Kidney (tissue), 14 donors: ENCODE data around the gene SLC38A9. TPM values are rescaled to one million over a fixed set of nuclear protein-coding genes. Genes with fewer than 3 reads are reported as not detected.
"Not testable (repeated sequence)": the region's sequence is repeated elsewhere in the genome, so short reads cannot be mapped to it uniquely, and the experiment has no call there.

Experiments
- DNase-seq, 5 donors: peaks; one replicate each; pipeline ENCODE4 v3.0.0-alpha.2; 2013 to 2020
- FAIRE-seq: peaks from 2 replicates; lab custom pipeline; 2012; peaks lifted over from hg19 to GRCh38; lab: Jason Lieb, UNC
- H3K27ac ChIP-seq, 2 donors: one replicate each; pipeline ENCODE4 v1.7.0; 2013; ENCODE audit warnings: low read depth in 2 of 2, low read length in 2 of 2, inconsistent platforms in 1 of 2
- H3K27me3 ChIP-seq: one replicate; pipeline ENCODE4 v1.7.1; 2013; ENCODE audit warnings: low read length, inconsistent platforms; ENCODE audit not compliant: control insufficient read depth, insufficient read depth
- H3K36me3 ChIP-seq, 3 donors: one replicate each; pipeline versions ENCODE4 v1.7.0 to v1.7.1; 2013; ENCODE audit warnings: low read length in 3 of 3, control low read depth in 1 of 3, inconsistent platforms in 1 of 3; ENCODE audit not compliant: insufficient read depth in 3 of 3, control insufficient read depth in 2 of 3
- H3K4me1 ChIP-seq, 3 donors: one replicate each; pipeline versions ENCODE4 v1.7.0 to v1.7.1; 2013; ENCODE audit warnings: low read length in 3 of 3, inconsistent platforms in 1 of 3, low read depth in 1 of 3; ENCODE audit not compliant: control insufficient read depth in 2 of 3, insufficient read depth in 2 of 3
- H3K4me3 ChIP-seq, 3 donors: one replicate each; pipeline versions ENCODE4 v1.7.0 to v1.8.1; 2013; ENCODE audit warnings: low read length in 3 of 3, control low read depth in 1 of 3, inconsistent platforms in 1 of 3
- H3K9ac ChIP-seq, 3 donors: one replicate each; pipeline versions ENCODE4 v1.7.0 to v1.7.1; 2013; ENCODE audit warnings: low read length in 3 of 3, control low read depth in 1 of 3, inconsistent platforms in 1 of 3
- H3K9me3 ChIP-seq, 3 donors: one replicate each; pipeline versions ENCODE4 v1.7.0 to v1.7.1; 2013; ENCODE audit warnings: low read length in 3 of 3, control low read depth in 1 of 3, inconsistent platforms in 1 of 3; ENCODE audit not compliant: control insufficient read depth in 2 of 3, insufficient read depth in 1 of 3
- CTCF ChIP-seq: IDR thresholded peaks from 3 replicates; pipeline ENCODE4 v1.5.1; 2012; ENCODE audit warnings: mild to moderate bottlenecking, moderate library complexity, borderline replicate concordance; ENCODE audit not compliant: insufficient read depth; ENCODE audit errors: extremely low read depth
- intact Hi-C: fragments of 100-400 bp; cut with DNase I; formaldehyde crosslinking; loops from one replicate; pipeline ENCODE4 v1.11.1; 2022
- polyA plus RNA-seq: library from polyadenylated mRNA; stranded (reverse); fragments of 350-450 nt; fragmentation: Illumina TruSeq; extraction: RNeasy Lipid Tissue Mini Kit (QIAGEN cat#74804); gene quantifications from one replicate; pipeline ENCODE4 v1.2.3, GENCODE V29; 2014; ENCODE audit warnings: low read depth, low replicate concordance; ENCODE audit not compliant: insufficient read depth
- total RNA-seq: library from RNA; stranded (reverse); fragmentation: NEBNext Ultra II Directional; extraction: Animal tissue kit (Norgen Biotek cat#: 25700); gene quantifications from one replicate; pipeline ENCODE4 v1.2.1, GENCODE V29; 2021
- donor health status: control.
- donor health status: control.
- donor health status: control.
- donor health status: control.
- donor health status: control.
- donor health status: DM: yes; HTN: yes; CAD: no.
- donor health status: Normal renal cell carcinoma (clear cell type).

The SLC38A9 gene
- total and polyA plus RNA-seq, 2 donors from 2014 or later = 5.8 to 24.8 TPM

DNA sequence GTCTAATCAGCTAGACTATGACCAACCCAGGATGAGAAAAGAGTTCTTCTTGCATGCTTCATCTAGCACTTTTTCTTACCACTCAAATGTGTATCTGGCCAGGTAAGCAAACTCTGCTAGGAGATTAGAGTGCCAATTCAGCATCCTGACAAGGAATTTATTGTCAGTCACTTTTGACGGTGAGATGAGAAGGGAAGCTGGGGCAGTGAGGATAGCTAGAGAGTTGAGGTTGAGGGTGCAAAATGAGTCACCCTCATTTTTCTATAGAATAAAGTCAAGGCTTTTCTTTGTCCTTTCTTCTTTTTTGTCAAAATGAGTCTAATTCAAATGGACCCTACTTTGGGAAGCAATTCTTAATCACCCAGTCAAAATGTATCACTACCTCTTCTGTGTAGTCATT is 102.7 kb downstream of the SLC38A9 start:
- H3K36me3 ChIP-seq = no peaks in the 10 kb centered on the region
- no peak for TF ChIP-seq CTCF
- peaks cover 0 to 3% (median 0%) of the 10 kb centered on the region in 3 donors for H3K4me1 ChIP-seq
- intact Hi-C loops = no loop called here
- FAIRE-seq (no peak), DNase-seq (no peak)
- no peak overlapping the region for H3K4me3 ChIP-seq
- no peak overlapping the region for H3K27ac ChIP-seq
- H3K27me3 ChIP-seq = no peaks in the 10 kb centered on the region
- no peaks in the 10 kb centered on the region for H3K9me3 ChIP-seq
- H3K9ac ChIP-seq = no peak overlapping the region

DNA sequence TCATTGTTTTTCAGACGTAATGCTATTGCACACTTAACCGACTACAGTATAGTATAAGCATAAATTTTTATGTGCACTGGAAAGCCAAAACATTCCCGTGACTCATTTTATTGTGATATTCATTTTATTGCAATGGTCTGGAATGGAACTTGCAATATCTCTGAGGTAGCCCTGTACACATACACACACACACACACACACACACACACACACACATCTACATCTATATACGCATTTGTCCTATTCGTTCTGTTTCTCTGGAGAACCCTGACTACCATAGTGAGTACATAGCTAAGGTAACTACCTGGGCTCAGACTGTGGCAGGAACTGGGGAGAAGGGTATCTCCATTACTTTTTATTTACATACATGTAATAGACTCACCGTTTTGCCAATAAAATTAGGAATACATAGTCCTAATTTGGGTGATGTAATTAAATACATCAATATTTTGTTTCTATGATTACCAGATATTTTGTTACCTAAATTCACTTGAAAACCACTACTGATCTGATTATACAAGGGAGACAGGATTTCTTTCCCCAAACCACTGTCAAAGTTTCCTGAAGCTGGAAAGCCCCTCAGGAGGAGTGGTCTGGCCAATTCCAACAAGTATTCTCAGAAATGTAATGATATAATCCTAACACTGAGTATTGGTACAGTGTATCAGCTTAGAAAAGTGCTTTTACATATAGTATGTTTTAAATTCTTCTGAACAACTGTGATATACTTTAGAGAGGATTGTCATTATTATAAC is 103.4 kb downstream of the SLC38A9 start:
- DNase-seq (no peak), FAIRE-seq (no peak)
- intact Hi-C loops = no loop called here

DNA sequence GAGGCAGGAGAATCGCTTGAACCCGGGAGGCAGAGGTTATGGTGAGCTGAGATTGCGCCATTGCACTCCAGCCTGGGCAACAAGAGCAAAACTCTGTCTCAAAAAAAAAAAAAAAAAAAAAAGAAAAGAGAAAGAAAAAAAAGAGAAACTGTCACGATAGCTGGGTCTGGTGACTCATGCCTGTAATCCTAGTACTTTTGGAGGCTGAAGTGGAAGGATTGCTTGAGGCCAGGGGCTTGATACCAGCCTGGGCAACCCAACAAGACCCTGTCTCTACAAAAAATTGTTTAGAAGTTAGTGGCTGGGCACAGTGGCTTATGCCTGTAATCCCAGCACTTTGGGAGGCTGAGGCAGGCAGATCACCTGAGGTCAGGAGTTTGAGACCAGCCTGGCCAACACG is 104.8 kb downstream of the SLC38A9 start:
- H3K9ac ChIP-seq, DNase-seq, H3K4me1 ChIP-seq, H3K36me3 ChIP-seq, H3K9me3 ChIP-seq, H3K4me3 ChIP-seq, H3K27me3 ChIP-seq, FAIRE-seq, intact Hi-C loops, H3K27ac ChIP-seq: not testable (repeated sequence)

More for the DNA sequence above, 103.4 kb downstream of the SLC38A9 start:
- no peaks in the 10 kb centered on the region for H3K36me3 ChIP-seq
- TF ChIP-seq CTCF = no peak
- H3K4me3 ChIP-seq = no peak overlapping the region
- peaks cover 0 to 5% (median 0%) of the 10 kb centered on the region in 3 donors for H3K4me1 ChIP-seq
- H3K9ac ChIP-seq = no peak overlapping the region
- no peaks in the 10 kb centered on the region for H3K27me3 ChIP-seq
- H3K9me3 ChIP-seq = no peaks in the 10 kb centered on the region
- no peak overlapping the region for H3K27ac ChIP-seq

- no peak overlapping the region for H3K9ac ChIP-seq
- no peak for TF ChIP-seq CTCF
- no peak overlapping the region for H3K4me3 ChIP-seq
- intact Hi-C loops = no loop called here
- H3K27ac ChIP-seq = no peak overlapping the region
- H3K36me3 ChIP-seq = no peaks in the 10 kb centered on the region
- no peaks in the 10 kb centered on the region for H3K9me3 ChIP-seq
- FAIRE-seq (no peak), DNase-seq (no peak)
- peaks cover 0 to 5% (median 2%) of the 10 kb centered on the region in 3 donors for H3K4me1 ChIP-seq
- no peaks in the 10 kb centered on the region for H3K27me3 ChIP-seq
These were observed 107.5 kb downstream of the SLC38A9 start for GRCh38 chr5:55604611-55605067.
